SW 1271 (cell line): ENCODE results near the gene SERTAD2.

Experiments used
- DNase-seq, 2 experiments: peaks; one replicate each; lab custom pipeline; 2025; lab: John Stamatoyannopoulos, UW

Gene SERTAD2

DNA sequence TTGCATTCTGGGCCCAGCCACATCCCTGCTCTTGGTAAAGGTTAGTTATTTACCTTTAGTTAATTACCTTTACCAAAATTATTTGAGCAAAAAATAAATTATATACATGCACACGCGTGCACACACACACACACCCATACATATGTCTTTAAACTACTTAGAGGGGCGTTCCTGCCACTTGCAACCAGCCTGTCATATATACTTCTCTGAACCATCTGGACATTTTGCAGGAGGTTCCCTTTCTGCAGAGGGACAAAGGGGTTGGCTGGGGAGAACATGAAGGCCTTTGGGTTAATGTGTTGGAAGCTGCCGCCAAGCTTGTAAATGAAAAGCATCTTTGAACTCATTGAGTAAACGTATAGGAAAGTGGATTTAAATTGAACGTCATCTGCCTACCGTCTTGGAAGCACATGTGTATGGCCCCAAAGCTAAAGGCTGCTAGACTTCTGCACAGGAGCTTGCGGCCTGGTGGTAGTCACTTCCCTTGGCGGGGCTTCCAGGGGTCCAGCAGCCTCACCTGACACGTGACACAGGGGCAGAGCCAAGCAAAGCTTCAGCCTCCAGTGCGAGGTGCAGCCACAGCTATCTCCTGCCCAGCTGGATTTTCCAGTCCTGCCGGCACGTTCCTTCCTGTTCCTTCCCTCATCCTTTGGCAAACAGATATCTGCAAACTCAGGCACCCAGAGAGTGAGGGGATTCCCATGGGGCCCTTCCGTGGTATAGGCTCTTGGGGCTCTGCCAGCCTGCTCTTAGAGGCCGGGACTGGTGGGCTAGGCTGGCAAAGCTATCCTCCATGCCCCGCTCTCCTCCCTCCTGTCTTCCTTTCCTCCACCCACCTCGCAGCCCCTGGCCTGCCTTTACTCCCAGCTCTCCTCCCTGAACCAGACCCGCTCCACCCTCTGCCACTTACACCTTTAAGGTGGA lies 46.1 kb downstream of the SERTAD2 start:
- no peak for DNase-seq

DNA sequence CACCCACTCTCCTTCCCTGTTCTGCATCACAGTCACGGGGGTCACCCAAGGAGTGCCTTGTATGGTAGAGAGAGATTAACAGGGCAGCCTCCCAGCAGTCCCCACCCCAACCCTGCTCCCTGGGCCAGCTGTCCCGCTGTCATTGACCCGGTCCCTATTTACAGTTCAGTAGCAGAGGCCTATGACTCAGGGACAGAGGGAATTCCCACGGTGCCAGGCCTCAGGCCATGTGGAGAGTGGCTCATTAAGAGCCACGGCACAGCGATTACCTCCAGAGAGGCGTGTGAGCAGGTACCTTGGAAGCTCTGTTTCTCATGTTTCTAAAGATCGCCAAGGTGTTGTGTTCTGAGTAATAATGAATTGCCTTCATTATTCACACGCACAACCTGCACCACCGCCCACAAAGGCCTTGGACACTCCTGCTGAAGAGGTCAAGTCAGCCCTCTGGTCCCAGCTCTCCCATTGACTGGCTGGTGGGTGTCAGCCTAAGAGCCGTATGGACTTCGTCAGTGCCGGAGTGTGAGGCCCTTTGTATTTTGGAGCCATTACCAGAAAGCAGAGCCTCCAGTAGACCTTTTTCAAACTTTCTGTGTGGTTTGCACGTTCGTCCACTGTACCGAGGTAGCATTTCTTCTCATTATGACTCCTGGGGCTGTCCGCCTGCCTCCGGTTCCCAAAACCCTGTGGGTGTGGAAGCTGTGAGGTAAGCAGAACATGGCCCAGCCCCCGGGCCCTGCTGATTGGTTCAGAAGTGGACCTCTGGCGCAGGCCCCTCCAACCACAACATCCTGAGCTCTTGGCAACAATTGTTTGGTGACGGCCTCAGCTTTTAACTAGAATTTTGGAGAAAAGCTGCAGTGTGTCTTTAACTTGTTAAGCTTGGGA lies 47.0 kb downstream of the SERTAD2 start:
- DNase-seq: no peak

DNA sequence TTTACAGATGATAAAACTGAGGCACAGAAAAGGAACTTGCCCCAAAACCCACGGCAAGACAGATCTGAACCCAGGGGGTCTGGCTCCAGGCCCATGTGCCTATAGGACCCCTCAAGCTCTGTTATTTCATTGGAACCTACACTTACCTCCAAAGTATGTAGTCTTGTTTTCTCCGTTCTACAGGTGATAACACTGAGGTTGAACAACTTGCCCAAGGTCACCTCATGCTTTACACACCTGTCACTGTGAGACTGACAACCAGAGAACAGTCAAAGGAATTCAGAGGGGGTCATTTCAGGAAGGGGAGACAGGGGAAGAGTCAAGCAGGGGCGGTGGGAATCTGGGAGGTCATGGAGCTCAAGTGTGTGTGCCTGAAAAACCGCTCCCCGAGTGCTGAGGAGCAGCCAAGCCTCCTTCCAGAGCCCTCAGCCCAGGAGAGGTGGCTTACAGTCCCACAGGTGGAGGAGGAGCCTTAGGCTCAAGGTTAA lies 47.7 kb downstream of the SERTAD2 start:
- DNase-seq: no peak

DNA sequence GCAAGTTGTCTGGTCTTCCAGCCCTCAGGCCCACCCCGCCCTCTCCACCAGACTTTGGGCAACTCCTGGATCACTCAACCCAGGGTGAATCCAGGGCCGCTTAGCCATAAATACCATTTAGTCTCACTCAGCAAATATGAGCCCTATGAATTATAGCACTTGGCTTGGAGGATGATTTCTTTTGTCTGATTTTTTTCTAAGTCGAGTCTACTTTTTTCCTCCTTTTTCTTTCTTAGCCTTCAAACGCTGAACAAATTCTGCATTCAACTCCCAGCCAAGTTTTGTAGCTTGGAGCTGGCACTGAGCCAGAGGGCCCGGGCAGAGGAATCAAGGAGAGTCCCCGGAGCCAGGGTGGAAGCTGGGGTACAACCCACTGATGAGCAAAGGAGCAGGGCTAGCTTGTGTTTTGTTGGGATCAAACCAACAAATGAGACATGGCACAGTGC lies 48.7 kb downstream of the SERTAD2 start:
- DNase-seq: no peak

DNA sequence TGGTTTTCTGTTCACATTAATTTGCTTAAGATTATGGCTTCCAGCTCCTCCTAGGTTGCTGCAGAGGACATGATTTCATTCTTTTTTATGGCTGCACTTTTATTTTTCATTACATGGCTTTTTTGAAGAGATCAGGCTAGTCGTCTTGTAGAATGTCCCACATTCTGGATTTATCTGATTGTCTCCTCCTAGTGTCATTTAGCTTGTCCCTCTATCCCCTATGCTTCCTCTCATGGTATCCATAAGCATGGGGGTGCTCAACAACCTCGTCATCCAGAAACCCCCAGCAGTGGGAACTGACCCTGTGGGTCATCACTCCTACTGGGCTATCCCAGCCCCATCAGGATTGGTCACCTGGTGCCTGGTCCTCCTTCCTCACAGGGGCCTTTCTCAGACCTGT lies 49.6 kb downstream of the SERTAD2 start:
- DNase-seq: no peak

DNA sequence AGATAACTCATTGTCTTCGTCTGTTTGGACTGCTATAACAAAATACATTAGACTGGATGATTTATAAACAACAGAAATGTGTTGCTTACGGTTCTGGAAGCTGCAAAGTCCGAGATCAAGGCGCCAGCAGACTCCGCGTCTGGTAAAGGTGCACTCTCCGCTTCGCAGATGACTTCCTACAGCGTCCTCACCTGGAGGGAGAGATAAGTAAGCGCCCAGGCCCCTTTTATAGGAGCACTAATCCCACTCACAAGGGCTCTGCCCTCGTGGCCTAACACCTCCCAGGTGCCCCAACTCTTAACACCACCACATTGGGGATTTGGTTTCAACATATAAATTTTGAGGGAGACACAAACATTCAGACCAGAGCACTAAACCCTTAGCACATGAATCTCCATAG lies 51.3 kb downstream of the SERTAD2 start:
- no peak for DNase-seq

DNA sequence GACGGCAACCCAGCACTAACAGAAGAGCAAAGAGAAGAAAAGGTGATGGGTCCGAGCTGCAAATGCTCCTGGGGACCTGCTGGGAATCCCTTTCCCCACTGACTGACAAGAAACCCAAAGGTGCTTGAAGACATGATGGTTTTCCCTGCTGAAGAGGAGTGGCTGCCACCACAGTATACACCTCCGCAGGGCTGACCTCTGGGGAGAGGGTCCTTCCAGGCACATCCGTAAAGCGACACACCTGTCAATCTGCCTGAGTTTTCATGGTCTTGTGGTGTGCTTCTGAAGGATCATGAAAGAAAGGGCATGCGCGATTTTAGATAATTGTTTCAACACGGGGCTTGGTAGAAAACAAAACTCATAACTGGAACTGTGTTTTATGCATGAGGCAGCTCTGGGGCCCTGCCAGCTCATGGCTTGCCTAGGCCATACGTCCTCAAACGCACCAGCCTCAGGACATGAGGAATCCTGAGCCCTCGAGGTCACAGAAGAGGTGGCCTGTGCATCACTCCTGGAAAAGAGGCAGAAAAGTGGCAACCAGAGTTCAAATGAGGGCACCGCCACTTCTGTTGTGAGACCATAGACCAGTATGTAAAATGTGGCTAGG lies 51.8 kb downstream of the SERTAD2 start:
- no peak for DNase-seq

DNA sequence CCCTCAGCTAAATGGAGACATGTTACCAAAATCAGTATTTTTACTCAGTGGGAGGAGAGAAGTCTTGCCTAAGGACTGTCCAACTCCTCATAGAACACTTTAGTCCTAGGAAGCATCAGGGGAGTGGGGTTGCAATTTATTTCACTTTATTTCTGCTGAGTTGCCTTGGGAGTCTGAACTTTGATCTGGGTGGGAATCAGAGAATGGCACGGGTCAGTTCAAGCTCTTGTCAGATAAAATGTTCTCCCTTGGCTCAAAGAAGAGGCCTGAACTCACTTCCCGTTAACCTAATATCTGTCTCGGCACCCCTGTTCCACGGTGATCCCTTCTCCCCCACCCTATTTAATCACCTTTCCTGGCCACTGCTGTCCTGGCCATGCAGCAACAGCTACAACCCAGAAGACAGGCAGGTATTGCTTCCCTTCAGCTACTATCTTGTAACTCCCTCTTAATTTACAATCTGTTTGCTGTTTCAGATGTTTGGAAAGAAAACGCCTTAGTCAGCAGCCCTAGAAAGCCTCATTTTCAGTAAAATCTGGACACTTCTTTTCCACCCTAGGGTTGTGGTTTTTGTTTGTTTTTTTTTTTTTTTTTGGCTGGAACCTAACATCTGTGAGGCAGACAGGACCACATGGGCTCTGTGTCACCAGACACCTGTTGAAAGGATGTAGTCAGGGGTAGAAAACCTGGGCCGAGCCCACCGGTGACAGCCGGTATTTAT lies 52.5 kb downstream of the SERTAD2 start:
- no peak for DNase-seq

DNA sequence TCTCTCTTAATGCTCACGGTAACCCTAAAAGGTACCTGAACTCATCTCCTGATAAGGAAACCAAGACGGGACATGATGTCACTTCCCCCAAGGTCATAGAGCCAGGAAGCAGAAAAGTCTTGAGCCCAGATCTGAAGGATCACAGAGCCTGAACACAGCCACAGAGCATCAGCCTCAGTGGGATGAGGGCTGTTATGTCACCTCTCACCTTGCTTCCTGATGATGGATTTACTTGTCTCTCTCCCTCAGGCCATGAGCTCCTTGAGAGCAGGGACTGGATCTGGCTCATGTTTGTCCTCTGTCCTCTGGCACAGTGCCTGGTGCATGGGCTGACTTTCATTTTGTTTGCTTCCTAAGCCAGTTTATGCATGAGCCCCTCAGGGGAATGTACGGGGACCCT lies 54.2 kb downstream of the SERTAD2 start:
- DNase-seq: no peak

DNA sequence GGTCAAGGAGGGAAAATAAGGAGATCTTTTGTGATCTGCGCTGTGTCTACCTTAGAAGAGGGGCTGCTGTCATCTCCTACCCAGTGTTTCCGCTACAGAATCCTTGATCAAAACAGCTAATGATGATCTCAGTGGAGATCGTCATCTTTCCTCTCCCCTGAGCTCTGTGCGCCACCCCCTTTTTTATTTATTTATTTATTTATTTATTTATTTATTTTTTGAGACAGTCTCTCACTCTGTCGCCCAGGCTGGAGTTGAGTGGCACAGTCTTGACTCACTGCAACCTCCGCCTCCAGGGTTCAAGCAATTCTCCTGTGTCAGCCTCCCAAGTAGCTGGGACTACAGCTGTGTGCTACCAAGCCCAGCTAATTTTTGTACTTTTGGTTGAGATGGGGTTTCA lies 55.5 kb downstream of the SERTAD2 start:
- DNase-seq: no peak

DNA sequence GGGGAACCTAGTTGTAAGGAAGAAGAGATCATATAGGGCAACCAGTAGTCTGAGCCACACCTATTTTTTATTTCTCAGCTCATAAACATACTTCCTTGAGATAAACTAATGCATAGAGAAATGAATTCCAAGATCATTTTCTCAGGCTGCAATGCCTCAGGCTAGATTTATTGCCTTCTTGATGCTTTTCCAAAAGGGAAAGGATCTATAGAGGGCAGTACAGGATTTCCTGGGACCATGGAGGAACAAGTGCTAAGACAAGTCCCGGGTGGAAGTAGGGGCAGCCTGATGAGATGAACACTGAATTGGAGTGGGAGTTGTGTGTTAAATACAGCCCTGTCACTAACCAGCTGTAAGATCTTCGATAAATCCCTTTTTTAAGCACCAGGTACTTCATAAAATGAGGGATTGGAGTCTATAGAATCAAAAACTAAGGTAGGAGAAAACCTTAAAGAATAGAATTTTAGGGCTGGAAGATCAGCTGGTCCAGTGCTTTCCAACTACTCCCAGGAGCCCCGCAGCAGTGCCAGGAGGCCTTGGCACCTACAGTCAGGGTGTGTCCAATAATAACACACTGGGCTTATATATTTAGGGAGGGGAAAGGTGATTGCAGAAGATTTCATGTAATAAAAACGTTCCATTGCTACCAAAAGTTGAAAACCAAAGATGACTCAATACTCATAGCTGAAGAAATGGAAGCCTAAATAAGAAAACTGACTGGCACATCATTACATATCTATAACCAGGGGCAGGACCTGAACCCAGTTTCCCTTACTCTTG lies 58.1 kb downstream of the SERTAD2 start:
- DNase-seq: peak in 1 of 2 experiments; percentile 23

DNA sequence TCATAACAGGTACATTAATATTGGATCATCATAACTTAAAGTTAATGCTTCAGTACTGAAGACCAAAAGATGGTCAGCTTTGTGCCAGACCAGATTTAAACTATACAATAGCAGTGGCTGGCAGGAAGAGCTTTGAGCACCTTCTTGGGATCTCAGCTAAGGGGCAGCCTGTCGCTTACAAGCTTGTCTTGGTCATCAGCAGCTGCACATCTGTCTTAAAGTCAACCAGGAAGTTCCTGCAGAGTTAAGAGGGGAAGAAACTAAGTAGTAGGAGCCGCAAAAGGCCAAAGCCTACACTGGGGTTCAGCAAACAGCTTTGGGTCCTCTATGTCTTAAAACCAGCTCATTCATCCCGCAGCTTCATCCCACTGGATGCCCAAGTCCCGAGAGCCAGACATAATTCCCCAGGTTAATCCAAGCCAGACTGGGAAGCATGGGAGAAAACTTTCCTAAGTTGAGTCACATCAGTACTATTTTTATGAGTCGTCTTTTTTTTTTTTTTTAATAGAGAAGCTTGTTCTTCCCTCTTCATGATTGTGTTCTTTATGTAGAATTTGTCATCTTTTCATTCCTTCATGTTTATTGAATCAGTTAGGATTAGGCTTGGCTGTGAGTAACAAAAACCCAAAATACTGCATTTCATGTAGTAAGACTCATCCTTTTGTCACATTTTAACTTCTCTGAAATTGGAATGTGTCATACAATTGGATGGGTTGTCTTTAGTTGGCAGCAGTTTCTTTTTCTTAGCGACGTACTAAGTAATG lies 59.3 kb downstream of the SERTAD2 start:
- DNase-seq: no peak

DNA sequence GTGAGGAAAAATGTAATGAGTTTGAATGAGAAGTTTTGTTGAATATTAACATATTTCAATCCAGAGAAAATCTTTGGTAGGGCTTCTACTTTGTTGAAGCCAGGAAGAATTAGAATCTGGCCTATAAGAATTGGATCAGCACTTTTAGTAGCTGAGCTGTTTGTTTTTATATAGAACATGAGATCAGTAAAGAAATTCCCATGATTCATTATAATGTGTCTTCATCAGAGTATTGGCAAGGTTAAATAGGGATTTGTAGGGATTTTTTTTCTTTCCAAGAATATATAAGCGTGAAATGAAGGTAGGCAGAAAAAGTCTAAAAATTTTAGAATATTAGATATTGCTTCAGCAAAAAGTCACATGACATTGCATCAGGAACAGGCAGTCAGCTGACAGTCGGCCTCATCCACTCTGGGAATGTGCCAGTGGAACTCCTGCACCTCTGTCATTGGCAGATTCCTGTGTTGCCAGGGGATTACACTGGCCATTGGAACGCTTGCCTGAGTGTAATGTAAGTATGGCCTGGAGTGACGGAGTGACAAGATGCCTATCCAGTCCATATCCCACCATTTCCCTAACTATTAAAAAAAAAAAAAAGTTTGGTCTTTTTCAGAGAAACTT lies 60.6 kb downstream of the SERTAD2 start:
- DNase-seq: no peak

DNA sequence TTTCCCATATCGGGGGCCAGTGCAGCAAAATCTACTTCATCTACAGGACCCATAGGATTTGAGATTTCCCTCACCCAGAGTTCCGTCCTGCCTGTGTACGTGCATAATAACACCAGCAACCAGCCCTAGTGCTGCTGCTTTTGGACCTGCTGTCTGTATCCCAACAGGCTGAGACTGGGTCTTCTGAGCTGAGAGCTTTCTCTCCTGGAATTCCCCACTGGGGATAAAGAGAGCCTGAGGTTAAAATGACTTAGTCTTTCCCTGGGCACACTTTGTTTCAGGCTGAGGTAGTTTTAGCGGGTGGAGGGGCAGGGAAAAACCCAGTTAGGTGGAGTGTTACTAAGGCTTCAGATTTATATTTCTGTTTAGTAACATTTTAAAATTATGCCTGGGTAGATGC lies 62.5 kb downstream of the SERTAD2 start:
- DNase-seq: no peak

DNA sequence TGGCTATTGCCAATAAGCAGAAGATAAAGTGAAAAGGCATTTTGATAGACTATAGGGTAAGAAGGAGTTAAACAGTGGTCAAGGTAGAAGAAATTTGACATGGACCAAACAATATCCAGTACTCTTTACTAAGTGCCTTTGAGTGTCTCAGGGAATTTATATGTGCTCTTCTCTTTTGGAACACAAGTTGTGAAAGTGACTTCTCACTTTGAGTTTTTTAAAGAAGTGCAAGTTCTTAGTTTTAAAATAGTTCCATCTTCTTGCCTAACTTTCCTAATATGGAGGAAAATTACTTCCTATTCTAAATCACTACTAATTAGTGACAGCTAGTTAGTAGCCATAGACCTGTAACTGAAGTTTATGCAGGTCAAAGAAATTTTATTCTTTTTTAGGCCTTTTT lies 66.2 kb downstream of the SERTAD2 start:
- no peak for DNase-seq

DNA sequence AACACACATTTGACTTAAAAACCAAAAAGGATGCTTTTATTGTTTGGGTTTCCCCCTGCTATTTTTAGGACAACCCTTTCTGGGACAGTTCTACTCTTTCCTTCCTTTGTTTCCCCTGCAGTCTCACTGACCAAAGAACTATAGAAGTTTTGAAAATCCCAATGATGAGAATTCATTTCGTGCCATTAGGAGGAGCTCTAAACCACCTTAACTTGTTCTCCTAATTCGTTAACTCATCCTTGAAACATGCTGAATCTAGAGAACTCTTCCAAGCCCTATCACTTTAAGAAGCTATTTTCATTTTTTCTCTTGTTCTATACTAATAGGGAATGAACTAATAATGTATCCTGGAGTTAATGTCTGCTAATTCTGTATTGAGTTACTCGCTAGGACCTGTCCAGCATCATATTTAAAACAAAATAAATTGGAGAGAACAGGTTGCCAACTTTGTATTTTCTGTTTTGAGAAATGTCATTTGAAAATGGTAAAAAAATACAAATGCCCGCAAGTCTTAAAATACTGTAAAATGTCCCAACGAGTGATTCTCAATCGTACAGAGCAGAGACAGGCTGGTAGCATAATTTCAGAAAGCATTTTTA lies 66.7 kb downstream of the SERTAD2 start:
- DNase-seq: peak in 1 of 2 experiments; percentile 53

DNA sequence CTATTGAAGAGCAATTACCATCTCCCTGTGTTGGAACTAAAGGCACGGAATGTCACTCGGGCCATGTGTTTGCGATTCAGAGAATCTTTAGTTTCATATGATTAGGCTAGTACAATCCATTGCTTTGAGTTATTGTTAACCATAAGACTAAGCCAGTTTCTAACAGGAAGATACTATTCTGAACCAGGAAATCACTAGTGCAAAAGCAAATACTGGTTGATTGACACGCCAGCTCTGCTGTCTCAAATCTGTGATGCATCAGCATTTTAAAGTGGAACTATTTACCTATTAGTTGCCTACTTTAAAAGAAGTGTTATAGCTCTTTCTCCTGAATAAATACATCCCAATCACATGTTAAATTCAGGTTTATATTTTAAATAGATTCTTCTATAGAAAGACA lies 67.7 kb downstream of the SERTAD2 start:
- DNase-seq: no peak

DNA sequence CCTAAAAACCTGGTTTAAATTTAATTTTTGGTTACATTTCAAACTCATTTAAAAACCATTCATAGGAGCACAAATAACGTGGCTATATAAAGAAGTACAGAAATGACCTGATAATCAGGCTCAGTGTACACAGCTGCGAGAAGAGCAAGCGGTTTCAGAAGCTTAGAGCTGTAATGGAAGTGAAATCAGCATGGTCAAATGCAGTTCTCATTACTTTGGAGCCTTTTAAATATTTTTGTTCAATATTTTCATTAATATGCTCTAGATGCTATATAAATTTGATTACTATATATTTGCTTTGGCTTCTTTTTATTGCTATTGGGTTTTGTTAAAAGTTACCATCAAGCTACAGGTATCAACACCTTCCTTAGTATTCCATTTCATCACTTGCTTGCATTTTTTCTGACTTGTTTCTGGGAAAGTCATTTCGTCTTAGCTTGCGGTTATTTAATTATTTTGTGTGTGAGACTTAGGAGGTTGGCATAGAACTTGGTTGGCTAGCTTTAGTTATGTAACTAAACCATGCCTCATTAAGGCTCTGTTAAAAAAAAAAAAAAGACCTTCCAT lies 70.9 kb downstream of the SERTAD2 start:
- DNase-seq: no peak
